A549 (cell line): Measurements from ENCODE around the gene B3GNT5.

Source experiments
- CTCF ChIP-seq: fragments of >200 bp; sonication (Bioruptor Twin); formaldehyde crosslinking; IDR thresholded peaks from 3 replicates; pipeline ENCODE4 v1.5.1; 2016
- EP300 ChIP-seq, 2 experiments: fragments of >200 bp; sonication (Bioruptor Twin); formaldehyde crosslinking; IDR thresholded peaks; 2 replicates in 1 of 2; 3 replicates in 1 of 2; pipeline ENCODE4 v1.6.1; 2016 to 2017
- POLR2A ChIP-seq: IDR thresholded peaks from 2 replicates; pipeline ENCODE4 v1.6.1; 2012; ENCODE audit warnings: mild to moderate bottlenecking, low read length

- no peak for TF ChIP-seq CTCF
- no peak for TF ChIP-seq POLR2A
- no peak for TF ChIP-seq EP300 (IDR thresholded peaks at IDR 0.05)
These were observed 48.0 kb downstream of the B3GNT5 start for GRCh38 chr3:183300996-183301562.
